ENCODE data around the gene SPAG9.

SPAG9 gene

DNA sequence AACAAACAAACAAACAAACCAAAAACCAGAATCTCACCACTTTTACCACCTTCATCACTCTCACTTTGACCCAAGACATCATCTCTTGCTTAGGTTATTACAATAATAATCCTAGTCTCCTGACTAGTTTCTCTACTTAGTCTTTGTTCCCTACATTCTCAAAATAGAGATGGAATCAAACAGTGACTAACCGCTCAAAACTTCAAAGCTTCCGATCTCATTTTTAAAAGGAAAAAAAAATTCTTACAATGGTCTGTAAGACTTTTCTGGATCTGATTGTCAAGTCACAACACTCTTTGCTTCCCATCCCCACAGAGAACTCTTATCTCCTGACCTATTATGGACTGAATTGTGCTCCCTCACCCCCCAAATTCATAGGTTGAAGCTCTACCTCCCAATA is 60.9 kb downstream of the SPAG9 start:
- Histone ChIP-seq H3K4me3 (no peak overlapping the region), H3K9me3 (ENCODE audit: low read depth, low read length) (no peaks in the 10 kb centered on the region), H3K36me3 (ENCODE audit: insufficient read depth, low read length) (no peaks in the 10 kb centered on the region), H3K27ac (no peak overlapping the region), H3K9ac (ENCODE audit: insufficient read length) (no peak overlapping the region)
- TF ChIP-seq FOXP2 (optimal IDR thresholded peaks at IDR 0.05; ENCODE audit: control extremely low read depth, extremely low read length, insufficient read depth) (no peak), POLR2AphosphoS5 (IDR thresholded peaks at IDR 0.05; ENCODE audit: borderline replicate concordance, low read depth, low read length) (no peak), EZH2 (IDR thresholded peaks at IDR 0.05) (no peak)
- no peak for DNase-seq (ENCODE audit: low read depth, low spot score)

DNA sequence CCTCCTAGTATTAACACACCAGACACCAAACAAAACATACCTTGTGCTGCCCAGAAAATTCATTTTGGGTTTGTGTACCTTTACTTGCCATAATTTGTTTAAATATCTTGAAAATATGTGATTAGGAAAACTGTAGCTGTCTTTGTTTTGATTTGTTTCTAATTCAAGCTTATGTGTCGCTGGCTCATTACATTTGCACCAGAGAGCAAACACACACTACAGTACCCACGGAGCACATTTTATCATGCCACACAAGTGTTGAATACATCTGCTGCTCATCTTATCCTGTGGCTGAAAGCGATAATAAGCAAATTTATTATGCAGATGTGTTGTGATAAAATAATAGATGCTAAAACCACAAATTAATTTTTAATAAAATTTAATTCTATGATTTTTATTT is 63.1 kb downstream of the SPAG9 start:
- Histone ChIP-seq H3K9me3 (ENCODE audit: low read depth, low read length) (no peaks in the 10 kb centered on the region), H3K4me3 (no peak overlapping the region), H3K36me3 (ENCODE audit: insufficient read depth, low read length) (no peaks in the 10 kb centered on the region), H3K9ac (ENCODE audit: insufficient read length) (no peak overlapping the region), H3K27ac (no peak overlapping the region)
- DNase-seq (ENCODE audit: low read depth, low spot score), result no peak
- TF ChIP-seq EZH2 (IDR thresholded peaks at IDR 0.05), result no peak
- TF ChIP-seq FOXP2 (optimal IDR thresholded peaks at IDR 0.05; ENCODE audit: control extremely low read depth, extremely low read length, insufficient read depth), result no peak
- TF ChIP-seq POLR2AphosphoS5 (IDR thresholded peaks at IDR 0.05; ENCODE audit: borderline replicate concordance, low read depth, low read length), result no peak

DNA sequence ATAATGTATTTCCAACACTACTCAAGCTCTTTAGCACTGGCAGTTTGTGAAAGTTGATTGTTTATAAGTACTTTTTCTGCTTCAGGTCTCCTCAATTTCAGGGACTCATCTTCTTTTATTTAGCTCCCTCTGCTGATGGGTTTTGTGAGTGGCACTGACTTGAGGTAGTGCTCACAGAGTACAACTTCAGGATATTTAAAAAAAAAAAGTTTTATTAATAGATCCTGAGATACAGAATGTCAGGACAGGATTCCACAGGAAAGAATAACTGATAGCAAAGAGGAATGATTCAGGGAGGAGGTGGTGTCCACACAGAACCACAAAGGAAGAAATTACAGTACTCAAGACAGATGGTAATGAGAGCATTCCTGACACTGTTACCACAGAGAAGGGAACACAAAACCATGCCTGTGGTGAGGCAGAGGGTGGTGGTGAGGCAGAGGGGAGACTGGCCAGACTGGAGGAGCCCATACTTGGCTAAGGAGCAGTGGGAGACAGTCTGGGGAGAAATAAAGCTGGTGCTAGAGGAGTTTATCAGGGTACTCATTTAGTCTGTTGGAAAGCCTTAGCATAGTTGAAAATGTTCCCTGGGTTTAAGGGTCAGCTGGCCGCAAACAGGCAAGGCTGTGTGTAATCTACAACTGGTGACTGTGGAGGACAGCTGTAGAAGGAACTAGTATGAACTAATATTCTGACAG is 63.7 kb downstream of the SPAG9 start:
- TF ChIP-seq POLR2AphosphoS5 (IDR thresholded peaks at IDR 0.05; ENCODE audit: borderline replicate concordance, low read depth, low read length) (no peak), EZH2 (IDR thresholded peaks at IDR 0.05) (no peak), FOXP2 (optimal IDR thresholded peaks at IDR 0.05; ENCODE audit: control extremely low read depth, extremely low read length, insufficient read depth) (no peak)
- Histone ChIP-seq H3K9ac (ENCODE audit: insufficient read length) (no peak overlapping the region), H3K9me3 (ENCODE audit: low read depth, low read length) (no peaks in the 10 kb centered on the region), H3K36me3 (ENCODE audit: insufficient read depth, low read length) (no peaks in the 10 kb centered on the region), H3K4me3 (no peak overlapping the region), H3K27ac (no peak overlapping the region)
- peak; percentile 56 for DNase-seq (ENCODE audit: low read depth, low spot score)

DNA sequence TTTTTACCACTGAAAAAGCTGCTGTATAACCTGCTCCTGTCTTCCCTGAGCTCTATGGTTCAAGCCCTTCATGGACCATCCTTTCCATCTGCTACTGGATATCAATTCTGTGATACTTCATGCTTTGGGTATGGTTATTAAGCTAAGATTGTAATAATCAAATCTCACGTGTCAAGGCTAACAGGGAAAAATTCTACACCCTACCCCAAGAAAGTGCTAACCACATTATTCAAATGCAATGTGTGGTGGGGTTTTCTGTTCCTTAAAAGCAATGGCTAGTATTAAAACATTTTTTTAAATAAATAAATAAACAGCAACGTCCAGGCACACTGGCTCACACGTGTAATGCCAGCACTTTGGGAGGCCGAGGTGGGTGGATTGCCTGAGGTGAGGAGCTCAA is 65.9 kb downstream of the SPAG9 start:
- no peak for DNase-seq (ENCODE audit: low read depth, low spot score)
- no peaks in the 10 kb centered on the region for H3K9me3 ChIP-seq (ENCODE audit: low read depth, low read length)
- TF ChIP-seq POLR2AphosphoS5 (IDR thresholded peaks at IDR 0.05; ENCODE audit: borderline replicate concordance, low read depth, low read length) (no peak), FOXP2 (optimal IDR thresholded peaks at IDR 0.05; ENCODE audit: control extremely low read depth, extremely low read length, insufficient read depth) (no peak), EZH2 (IDR thresholded peaks at IDR 0.05) (no peak)
- H3K27ac ChIP-seq, result no peak overlapping the region
- H3K4me3 ChIP-seq, result no peak overlapping the region
- no peak overlapping the region for H3K9ac ChIP-seq (ENCODE audit: insufficient read length)
- no peaks in the 10 kb centered on the region for H3K36me3 ChIP-seq (ENCODE audit: insufficient read depth, low read length)

DNA sequence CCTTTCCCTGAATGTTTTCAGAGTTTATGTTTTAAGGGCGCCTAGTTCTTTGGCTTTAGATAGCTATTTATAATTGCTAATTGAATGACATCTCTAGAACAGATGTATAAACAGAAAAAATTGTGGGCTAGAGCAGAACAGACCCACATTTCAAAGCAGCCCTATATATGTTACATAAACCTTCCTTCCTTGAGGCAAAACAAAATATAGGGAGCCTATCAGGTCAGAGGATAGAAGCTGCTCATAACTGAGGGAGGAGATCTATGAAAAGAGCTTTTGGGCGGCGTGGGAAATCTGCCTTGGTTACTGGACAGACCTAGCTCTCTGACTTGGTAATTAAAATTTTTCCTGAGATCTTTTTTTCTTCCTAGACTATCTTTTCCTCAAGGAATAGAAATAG is 68.4 kb downstream of the SPAG9 start:
- Histone ChIP-seq H3K27ac (peak overlapping the region; percentile 52; the same call in 1 of the 2 replicates), H3K4me3 (no peak overlapping the region), H3K9ac (ENCODE audit: insufficient read length) (no peak overlapping the region), H3K36me3 (ENCODE audit: insufficient read depth, low read length) (no peaks in the 10 kb centered on the region), H3K9me3 (ENCODE audit: low read depth, low read length) (no peaks in the 10 kb centered on the region)
- no peak for DNase-seq (ENCODE audit: low read depth, low spot score)
- no peak for TF ChIP-seq FOXP2 (optimal IDR thresholded peaks at IDR 0.05; ENCODE audit: control extremely low read depth, extremely low read length, insufficient read depth)
- no peak for TF ChIP-seq POLR2AphosphoS5 (IDR thresholded peaks at IDR 0.05; ENCODE audit: borderline replicate concordance, low read depth, low read length)
- TF ChIP-seq EZH2 (IDR thresholded peaks at IDR 0.05), result no peak

DNA sequence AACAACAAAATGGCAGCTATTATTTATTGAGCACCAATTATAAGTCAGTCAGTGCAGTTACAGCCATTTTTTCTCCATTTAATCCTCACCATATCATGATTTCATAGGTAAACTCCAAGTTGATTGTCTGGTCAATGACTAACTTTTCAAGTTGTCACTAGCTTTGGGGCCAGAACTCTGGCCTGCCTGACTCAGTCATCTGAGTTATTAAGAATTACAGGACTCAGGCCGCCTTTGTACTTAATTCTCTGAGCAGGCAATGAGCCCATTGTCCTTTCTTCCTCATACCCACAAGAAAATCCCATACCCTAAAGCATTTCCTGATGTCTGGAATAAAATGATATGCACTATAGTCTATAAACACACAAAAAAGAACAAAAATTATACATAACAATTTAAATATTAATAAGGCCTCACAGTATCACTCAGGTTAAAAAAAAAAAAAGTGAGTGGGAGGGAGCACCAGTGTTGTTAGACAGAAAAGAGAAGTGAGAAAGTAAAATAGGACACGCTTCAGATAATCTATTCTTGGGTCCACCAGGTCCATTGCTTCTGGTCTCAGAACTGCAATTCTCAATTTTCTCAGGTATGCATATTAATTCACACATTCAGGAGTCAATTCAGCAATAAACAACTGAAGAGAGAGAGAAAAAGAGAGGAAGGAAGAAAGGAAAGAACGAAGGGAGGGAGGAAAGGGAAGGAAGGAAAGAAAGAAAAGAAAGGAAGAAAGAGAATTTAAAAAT is 70.2 kb downstream of the SPAG9 start:
- Histone ChIP-seq H3K27ac (peak overlapping the region; percentile 44; the same call in 1 of the 2 replicates), H3K36me3 (ENCODE audit: insufficient read depth, low read length) (no peaks in the 10 kb centered on the region), H3K9ac (ENCODE audit: insufficient read length) (no peak overlapping the region), H3K4me3 (no peak overlapping the region), H3K9me3 (ENCODE audit: low read depth, low read length) (no peaks in the 10 kb centered on the region)
- no peak for DNase-seq (ENCODE audit: low read depth, low spot score)
- no peak for TF ChIP-seq EZH2 (IDR thresholded peaks at IDR 0.05)
- TF ChIP-seq FOXP2 (optimal IDR thresholded peaks at IDR 0.05; ENCODE audit: control extremely low read depth, extremely low read length, insufficient read depth), result no peak
- no peak for TF ChIP-seq POLR2AphosphoS5 (IDR thresholded peaks at IDR 0.05; ENCODE audit: borderline replicate concordance, low read depth, low read length)

DNA sequence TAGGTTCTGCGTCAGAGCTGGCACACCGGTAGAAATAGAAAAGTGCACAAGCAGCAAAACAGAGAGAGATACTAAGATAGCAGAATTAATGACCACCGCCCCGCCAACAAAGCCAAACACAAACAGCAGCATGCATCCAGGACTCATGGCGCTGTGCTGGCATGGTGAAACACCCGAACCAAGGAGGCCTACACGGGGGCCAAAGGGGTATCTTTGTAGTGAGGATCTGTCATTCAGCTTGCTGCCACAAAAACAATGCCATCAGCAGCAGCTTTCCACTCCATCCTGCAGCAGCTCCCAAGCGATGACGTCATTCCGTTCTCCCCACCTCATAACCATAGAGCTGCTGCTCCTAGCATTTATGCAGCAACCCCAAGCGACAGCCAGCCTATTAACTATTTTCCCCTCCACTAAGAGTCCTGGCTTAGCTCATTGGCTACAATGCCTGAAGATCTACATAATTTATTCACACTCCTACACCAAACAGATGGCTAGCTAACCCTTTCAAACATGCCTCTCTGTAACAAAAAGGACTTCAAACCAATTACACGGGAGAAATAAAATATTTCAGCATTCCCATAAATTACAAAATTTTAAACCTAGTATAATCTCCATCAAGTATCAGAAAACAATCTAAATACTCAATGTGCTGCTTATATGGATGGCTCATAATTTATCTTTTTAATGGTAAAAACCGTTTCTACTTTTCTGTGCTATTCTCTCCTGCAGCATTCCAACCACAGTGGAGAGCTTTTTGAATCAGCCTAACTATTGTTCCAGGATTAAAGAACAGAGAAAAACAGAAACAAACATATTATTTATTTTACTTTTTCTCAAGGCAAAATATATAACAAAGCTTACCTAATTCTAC is 73.9 kb downstream of the SPAG9 start:
- DNase-seq (ENCODE audit: low read depth, low spot score), result peak; percentile 96
- TF ChIP-seq EZH2 (IDR thresholded peaks at IDR 0.05), result no peak
- peak; percentile 74 for TF ChIP-seq POLR2AphosphoS5 (IDR thresholded peaks at IDR 0.05; ENCODE audit: borderline replicate concordance, low read depth, low read length)
- TF ChIP-seq FOXP2 (optimal IDR thresholded peaks at IDR 0.05; ENCODE audit: control extremely low read depth, extremely low read length, insufficient read depth), result no peak
- Histone ChIP-seq H3K4me3 (peak overlapping the region; percentile 78), H3K27ac (peak overlapping the region; percentile 91), H3K9me3 (ENCODE audit: low read depth, low read length) (no peaks in the 10 kb centered on the region), H3K9ac (ENCODE audit: insufficient read length) (peak overlapping the region; percentile 73), H3K36me3 (ENCODE audit: insufficient read depth, low read length) (no peaks in the 10 kb centered on the region)

DNA sequence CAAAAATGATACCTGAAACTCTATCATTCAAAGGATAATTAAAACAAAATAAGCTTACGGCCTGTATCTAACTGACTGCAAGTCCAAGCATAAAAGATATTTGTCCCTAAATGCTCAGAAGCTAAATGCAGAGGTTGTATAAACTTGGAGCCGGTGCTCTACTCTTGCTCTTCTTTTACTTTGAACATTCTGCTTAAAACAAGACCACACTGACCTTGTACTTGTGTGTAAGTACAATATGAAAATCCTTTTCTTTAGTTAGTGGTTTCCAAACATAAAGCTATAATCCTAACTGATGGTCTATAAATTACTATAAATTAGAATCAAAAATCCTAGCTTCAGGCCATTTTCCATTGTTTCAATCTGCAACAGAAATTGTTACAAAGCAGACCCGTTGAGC is 74.6 kb downstream of the SPAG9 start:
- H3K9ac ChIP-seq (ENCODE audit: insufficient read length), result peak overlapping the region; percentile 73
- H3K36me3 ChIP-seq (ENCODE audit: insufficient read depth, low read length), result no peaks in the 10 kb centered on the region
- peak overlapping the region; percentile 78 for H3K4me3 ChIP-seq
- peak overlapping the region; percentile 91 for H3K27ac ChIP-seq
- no peaks in the 10 kb centered on the region for H3K9me3 ChIP-seq (ENCODE audit: low read depth, low read length)
- no peak for DNase-seq (ENCODE audit: low read depth, low spot score)
- TF ChIP-seq EZH2 (IDR thresholded peaks at IDR 0.05), result no peak
- TF ChIP-seq FOXP2 (optimal IDR thresholded peaks at IDR 0.05; ENCODE audit: control extremely low read depth, extremely low read length, insufficient read depth), result no peak
- no peak for TF ChIP-seq POLR2AphosphoS5 (IDR thresholded peaks at IDR 0.05; ENCODE audit: borderline replicate concordance, low read depth, low read length)
